HepG2 (cell line): ENCODE measurements around the gene ARFGEF2. TPM values are rescaled to one million over a fixed set of nuclear protein-coding genes. Genes with fewer than 3 reads are reported as not detected.

ENCODE experiments used
- DMAP1 ChIP-seq: IDR thresholded peaks from 2 replicates; pipeline ENCODE4 v1.6.1; 2016
- FOXM1 ChIP-seq: sonication (generic); formaldehyde crosslinking; IDR thresholded peaks from 2 replicates; pipeline ENCODE4 v1.5.0; 2020; ENCODE audit warnings: missing genetic modification reagents
- ZNF781 ChIP-seq: sonication (generic); formaldehyde crosslinking; IDR thresholded peaks from 2 replicates; pipeline ENCODE4 v1.5.1; 2020; ENCODE audit warnings: borderline replicate concordance, mild to moderate bottlenecking, missing genetic modification reagents; ENCODE audit errors: not compliant biosample characterization
- polyA plus RNA-seq, 8 experiments: library from polyadenylated mRNA; depleted of rRNA in 3 of 8; stranded (reverse) in 7 of 8; unstranded in 1 of 8; fragments of >200 nt; fragmentation: Illumina TruSeq in 4 of 8; extraction: Trizol in 4 of 8; gene quantifications; 2 replicates each; pipeline versions ENCODE4 v1.2.1 to v1.2.3, GENCODE V29; 2011 to 2016; ENCODE audit warnings: low read depth in 4 of 8, missing spikeins in 1 of 8, mixed read lengths in 1 of 8; ENCODE audit not compliant: insufficient read depth in 1 of 8
- total RNA-seq, 5 experiments: library from RNA; depleted of rRNA; stranded (reverse); fragments of >200 nt; fragmentation: Illumina TruSeq; extraction: Trizol; gene quantifications; 2 replicates each; pipeline ENCODE4 v1.2.3, GENCODE V29; 2016; ENCODE audit warnings: low read depth in 1 of 5
- TF ChIP-seq, protein P1 (sequence below): sonication (generic); formaldehyde crosslinking; IDR thresholded peaks from 2 replicates; pipeline ENCODE4 v1.4.0; 2020; ENCODE audit warnings: mild to moderate bottlenecking, missing genetic modification reagents
- TF ChIP-seq, protein P2 (sequence below): IDR thresholded peaks from 2 replicates; pipeline ENCODE4 v1.6.1; 2016
- TF ChIP-seq, protein P3 (sequence below): fragments of 450-650 bp; IDR thresholded peaks from 2 replicates; pipeline ENCODE4 v1.6.1; 2017

ARFGEF2 gene
- total and polyA plus RNA-seq, 2 of the 13 experiments (the other 11 are each of a cell fraction or from before 2014, with no cell fraction given): 44.0 to 60.8 TPM

DNA sequence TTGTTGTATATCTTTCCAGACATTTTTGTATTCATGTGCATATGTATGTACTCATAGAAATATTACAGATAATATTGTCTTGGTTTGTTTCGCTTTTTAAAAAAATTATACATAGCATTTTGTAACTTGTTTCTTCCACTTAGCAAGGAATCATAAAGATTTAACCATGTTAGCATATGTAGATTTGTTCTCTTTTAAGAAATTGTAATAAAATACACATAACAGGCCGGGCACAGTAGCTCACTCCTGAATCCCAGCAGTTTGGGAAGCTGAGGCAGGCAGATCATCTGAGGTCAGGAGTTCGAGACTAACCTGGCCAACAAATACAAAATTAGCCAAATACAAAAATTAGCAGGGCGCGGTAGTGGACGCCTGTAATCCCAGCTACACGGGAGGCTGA lies 80.2 kb downstream of the ARFGEF2 start (continued):
- TF ChIP-seq, protein P1, sequence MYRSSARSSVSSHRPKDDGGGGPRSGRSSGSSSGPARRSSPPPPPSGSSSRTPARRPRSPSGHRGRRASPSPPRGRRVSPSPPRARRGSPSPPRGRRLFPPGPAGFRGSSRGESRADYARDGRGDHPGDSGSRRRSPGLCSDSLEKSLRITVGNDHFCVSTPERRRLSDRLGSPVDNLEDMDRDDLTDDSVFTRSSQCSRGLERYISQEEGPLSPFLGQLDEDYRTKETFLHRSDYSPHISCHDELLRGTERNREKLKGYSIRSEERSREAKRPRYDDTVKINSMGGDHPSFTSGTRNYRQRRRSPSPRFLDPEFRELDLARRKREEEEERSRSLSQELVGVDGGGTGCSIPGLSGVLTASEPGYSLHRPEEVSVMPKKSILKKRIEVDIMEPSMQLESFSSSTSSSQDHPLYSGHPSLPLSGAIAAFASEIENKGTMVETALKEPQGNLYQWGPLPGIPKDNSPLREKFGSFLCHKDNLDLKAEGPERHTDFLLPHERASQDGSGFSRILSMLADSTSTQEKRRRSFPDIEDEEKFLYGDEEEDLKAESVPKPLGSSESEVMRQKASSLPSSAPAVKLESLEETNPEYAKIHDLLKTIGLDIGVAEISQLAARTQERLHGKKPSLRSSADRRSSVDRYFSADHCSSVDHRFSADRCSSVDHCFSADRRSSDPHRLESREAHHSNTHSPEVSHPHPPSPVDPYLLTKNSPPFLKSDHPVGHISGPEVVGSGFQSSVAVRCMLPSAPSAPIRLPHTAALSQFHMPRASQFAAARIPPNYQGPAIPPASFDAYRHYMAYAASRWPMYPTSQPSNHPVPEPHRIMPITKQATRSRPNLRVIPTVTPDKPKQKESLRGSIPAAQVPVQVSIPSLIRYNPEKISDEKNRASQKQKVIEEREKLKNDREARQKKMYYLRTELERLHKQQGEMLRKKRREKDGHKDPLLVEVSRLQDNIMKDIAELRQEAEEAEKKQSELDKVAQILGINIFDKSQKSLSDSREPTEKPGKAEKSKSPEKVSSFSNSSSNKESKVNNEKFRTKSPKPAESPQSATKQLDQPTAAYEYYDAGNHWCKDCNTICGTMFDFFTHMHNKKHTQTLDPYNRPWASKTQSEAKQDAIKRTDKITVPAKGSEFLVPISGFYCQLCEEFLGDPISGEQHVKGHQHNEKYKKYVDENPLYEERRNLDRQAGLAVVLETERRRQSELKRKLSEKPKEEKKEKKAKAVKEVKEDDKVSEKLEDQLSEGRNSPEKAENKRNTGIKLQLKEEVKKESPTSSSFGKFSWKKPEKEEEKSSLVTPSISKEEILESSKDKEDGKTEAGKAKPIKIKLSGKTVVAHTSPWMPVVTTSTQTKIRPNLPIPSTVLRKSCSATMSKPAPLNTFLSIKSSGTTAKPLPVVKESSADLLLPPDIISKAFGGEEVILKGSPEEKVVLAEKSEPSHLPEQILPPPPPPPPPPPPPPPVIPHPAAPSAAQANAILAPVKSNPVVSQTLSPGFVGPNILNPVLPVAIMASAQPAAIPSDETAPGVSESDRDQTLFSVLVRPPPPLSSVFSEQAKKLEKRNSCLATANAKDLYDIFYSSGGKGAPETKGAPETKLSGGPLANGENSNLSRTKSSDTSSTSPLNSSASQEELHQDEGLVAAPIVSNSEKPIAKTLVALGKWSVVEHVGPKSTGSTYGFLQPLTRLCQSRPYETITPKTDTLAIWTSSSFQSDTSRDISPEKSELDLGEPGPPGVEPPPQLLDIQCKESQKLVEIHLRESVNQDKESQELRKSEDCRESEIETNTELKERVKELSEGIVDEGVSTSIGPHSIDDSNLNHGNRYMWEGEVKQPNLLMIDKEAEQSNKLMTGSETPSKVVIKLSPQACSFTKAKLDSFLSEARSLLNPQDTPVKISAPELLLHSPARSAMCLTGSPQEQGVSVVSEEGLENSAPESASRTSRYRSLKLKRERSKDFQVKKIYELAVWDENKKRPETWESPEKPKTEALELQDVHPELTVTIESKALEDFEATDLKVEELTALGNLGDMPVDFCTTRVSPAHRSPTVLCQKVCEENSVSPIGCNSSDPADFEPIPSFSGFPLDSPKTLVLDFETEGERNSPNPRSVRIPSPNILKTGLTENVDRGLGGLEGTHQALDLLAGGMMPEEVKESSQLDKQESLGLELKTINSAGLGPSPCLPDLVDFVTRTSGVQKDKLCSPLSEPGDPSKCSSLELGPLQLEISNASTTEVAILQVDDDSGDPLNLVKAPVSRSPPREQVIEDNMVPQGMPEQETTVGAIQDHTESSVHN (CRISPR knock-in tag): no peak
- TF ChIP-seq, protein P2, sequence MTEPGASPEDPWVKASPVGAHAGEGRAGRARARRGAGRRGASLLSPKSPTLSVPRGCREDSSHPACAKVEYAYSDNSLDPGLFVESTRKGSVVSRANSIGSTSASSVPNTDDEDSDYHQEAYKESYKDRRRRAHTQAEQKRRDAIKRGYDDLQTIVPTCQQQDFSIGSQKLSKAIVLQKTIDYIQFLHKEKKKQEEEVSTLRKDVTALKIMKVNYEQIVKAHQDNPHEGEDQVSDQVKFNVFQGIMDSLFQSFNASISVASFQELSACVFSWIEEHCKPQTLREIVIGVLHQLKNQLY (CRISPR knock-in tag): no peak
- TF ChIP-seq FOXM1 (CRISPR knock-in tag) (no peak), DMAP1 (no peak), ZNF781 (CRISPR knock-in tag) (no peak)
- TF ChIP-seq, protein P3, sequence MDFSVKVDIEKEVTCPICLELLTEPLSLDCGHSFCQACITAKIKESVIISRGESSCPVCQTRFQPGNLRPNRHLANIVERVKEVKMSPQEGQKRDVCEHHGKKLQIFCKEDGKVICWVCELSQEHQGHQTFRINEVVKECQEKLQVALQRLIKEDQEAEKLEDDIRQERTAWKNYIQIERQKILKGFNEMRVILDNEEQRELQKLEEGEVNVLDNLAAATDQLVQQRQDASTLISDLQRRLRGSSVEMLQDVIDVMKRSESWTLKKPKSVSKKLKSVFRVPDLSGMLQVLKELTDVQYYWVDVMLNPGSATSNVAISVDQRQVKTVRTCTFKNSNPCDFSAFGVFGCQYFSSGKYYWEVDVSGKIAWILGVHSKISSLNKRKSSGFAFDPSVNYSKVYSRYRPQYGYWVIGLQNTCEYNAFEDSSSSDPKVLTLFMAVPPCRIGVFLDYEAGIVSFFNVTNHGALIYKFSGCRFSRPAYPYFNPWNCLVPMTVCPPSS: no peak
